C4-2B (cell line): ENCODE data around the gene RNF39.

Experiments
- H3K27ac ChIP-seq: fragments of 450-650 bp; 2 replicates; pipeline ENCODE4 v1.5.1; 2017
- ZFX ChIP-seq: fragments of 450-650 bp; IDR thresholded peaks from 2 replicates; pipeline ENCODE4 v1.6.1; 2017
- TF ChIP-seq, protein P1 (sequence below): fragments of 450-650 bp; conservative IDR thresholded peaks from 2 replicates; pipeline ENCODE4 v1.5.1; 2017; ENCODE audit warnings: mild to moderate bottlenecking

The RNF39 gene

DNA sequence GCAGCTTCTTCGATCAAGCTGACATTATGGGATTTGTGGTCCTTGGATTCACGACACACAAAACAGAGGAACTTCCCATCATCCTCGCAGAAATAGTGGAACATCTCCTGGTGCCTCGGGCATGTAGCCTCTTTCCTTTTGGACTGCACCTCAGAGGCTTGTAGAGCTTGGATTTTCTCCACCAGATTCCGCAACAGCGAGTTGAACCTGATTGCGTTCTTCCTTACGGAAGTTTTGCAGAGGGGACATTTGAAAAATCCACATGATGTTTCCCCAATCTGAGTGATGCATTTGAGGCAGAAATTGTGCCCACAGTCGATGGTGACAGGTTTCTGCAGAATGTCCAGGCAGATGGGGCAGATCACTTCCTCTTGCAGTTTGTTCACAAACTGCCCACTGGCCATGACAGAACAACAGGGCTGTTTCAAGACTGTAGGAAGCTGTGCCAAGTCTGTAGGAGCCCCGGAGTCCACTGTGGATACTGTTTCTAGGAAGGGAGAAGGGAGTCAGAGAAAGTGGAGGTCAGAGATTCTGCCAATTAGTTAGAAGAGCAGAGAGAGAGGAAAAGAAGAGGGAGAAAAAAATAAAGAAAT is 36.9 kb upstream of the RNF39 start:
- TF ChIP-seq, protein P1, sequence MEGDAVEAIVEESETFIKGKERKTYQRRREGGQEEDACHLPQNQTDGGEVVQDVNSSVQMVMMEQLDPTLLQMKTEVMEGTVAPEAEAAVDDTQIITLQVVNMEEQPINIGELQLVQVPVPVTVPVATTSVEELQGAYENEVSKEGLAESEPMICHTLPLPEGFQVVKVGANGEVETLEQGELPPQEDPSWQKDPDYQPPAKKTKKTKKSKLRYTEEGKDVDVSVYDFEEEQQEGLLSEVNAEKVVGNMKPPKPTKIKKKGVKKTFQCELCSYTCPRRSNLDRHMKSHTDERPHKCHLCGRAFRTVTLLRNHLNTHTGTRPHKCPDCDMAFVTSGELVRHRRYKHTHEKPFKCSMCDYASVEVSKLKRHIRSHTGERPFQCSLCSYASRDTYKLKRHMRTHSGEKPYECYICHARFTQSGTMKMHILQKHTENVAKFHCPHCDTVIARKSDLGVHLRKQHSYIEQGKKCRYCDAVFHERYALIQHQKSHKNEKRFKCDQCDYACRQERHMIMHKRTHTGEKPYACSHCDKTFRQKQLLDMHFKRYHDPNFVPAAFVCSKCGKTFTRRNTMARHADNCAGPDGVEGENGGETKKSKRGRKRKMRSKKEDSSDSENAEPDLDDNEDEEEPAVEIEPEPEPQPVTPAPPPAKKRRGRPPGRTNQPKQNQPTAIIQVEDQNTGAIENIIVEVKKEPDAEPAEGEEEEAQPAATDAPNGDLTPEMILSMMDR = no peak
- no peak for TF ChIP-seq ZFX
- H3K27ac ChIP-seq = no peak overlapping the region

DNA sequence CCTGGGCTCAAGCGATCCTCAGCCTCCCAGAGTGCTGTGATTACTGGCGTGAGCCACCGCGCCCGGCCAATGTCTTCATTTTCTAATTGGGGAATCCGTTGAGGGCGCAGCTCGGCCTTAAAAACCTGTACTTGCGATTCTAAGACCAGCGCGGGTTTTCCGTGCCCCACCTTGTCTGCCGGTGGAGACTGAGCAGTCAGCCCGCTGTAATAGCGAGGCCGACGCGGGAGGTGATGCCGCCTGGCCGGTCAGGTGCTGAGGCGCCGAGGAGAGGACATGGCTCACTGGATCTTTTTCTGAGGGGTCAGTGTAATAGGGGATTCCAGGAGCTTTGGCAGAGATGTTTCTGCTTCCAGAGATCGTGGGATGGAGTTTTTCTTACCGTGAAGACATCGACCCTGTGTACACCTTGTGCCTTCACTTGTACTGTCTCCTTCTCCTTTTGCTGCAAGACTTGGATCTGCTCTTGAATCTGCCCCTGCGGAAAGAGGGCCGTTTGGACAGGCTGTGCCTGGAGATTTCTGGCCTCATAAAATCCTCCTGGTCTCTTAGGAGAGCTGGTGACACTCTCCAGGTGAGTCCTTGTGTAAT is 35.8 kb upstream of the RNF39 start:
- no peak overlapping the region for H3K27ac ChIP-seq
- TF ChIP-seq, protein P1 = no peak
- no peak for TF ChIP-seq ZFX

DNA sequence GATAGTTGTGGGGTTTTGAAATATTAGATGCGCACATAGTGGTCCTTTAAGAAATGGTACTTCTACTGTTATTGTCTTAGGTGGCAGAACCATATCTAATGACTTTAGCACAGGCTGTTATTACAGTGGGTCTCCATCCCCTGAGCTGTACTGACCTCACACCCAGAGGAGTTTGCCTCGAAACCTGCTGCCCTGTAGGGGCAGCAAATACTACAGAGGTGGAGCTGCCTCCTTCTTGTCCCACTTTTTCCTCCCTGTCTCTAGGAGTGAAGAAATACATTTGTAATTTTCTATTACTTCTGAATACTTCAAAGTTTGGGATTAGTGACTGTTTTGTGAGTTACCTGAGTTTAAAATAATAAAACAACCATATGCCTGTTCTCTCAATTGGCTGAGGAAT is 29.1 kb upstream of the RNF39 start:
- TF ChIP-seq, protein P1 = no peak
- TF ChIP-seq ZFX = no peak
- no peak overlapping the region for H3K27ac ChIP-seq

DNA sequence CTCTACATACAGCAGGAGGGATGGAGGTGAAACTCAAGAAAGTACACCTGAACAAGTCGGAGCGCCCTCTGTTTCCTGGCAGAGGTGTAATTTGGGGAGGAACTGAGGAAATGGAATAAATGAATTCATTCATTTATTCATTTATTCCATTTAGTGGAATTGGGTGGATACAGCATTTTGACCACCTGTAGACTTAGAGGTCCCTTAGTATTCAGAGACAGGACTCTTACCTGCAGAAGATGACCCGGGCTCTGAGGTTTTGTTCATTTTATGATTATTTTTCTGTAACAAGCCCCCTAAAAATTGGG is 28.3 kb upstream of the RNF39 start:
- H3K27ac ChIP-seq = no peak overlapping the region
- TF ChIP-seq, protein P1 = no peak
- no peak for TF ChIP-seq ZFX

DNA sequence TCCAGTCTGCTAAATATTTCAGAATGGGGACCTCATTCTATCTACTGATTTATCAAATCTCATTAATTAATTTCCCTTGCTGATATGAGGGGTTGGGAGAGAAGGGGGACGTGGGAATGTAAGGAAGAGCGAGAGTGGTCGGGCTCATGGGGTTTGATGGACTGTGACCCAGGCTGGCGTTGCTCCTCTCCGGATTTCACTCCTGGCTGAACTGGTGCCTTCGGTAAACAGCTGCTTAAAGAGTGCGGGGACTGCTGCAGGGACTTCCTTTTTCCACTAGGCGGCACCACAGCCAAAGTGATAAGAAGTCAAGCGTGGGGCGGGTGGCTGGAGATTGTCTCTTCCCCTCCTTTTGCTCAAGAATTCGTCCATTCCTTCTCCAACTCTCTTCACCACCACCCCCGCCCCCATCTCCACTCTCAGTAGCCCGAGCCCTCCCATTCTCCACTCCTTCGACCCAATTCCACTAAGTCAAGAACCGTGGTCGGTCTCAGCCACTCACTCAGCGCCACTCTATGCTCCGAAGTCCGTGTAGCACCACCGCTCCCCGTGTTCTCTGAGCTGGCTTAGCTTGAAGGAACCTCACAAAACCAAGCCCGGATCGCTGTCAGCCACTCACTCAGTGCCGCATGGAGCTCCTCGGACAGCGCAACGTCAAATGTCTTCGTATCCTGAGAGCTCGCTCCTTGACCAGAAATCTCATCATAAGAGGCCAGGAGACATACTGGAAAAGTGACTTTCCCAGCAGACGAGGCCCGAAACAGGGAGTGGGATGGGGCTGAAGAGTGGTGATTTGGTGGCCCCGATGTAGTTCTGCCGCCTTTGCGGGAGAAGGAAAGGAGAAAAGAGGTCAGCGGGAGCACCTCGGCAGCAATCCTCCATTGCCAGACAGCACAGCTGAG is 27.7 kb upstream of the RNF39 start:
- no peak overlapping the region for H3K27ac ChIP-seq
- TF ChIP-seq ZFX = no peak
- TF ChIP-seq, protein P1 = peak; percentile 94

DNA sequence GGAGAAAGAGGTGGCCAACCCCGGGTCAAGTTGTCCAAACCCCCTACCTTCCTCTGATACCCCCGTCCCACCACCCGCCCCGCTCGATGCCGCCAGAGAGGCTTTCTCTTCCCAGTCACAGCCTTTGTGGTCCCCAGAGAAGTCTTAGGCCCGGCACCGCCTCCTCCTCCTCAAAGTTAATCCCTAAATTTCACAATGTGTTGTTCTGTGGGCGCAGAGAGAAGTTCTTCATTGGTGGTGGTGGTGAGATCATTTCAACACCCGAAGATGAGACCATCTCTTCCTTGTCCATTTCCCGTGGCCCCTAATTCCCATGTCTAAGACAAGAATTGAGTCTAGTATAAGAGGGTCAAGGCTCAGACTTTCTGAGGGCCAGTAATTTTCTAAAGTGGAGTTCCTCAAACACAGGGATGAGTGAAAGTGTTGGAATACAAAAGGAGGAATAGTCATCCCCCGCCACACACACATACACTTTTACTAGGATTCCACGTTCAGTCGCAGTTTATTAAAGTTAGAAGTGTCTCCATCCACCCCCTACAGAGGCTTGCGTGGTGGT is 26.9 kb upstream of the RNF39 start:
- TF ChIP-seq, protein P1 = no peak
- TF ChIP-seq ZFX = no peak
- H3K27ac ChIP-seq = no peak overlapping the region
